BLaER1 (cell line): ENCODE data around the gene ETV1.

ENCODE experiments used
- H3K27ac ChIP-seq: shearing (Covaris generic); formaldehyde crosslinking; 2 replicates; pipeline ENCODE4 v1.8.1; 2022
- H3K27me3 ChIP-seq: shearing (Covaris generic); formaldehyde crosslinking; 2 replicates; pipeline ENCODE4 v1.8.1; 2022
- H3K36me3 ChIP-seq: shearing (Covaris generic); formaldehyde crosslinking; 2 replicates; pipeline ENCODE4 v1.8.1; 2022
- H3K4me1 ChIP-seq: shearing (Covaris generic); formaldehyde crosslinking; 2 replicates; pipeline ENCODE4 v1.8.1; 2022
- H3K4me2 ChIP-seq: shearing (Covaris generic); formaldehyde crosslinking; 2 replicates; pipeline ENCODE4 v1.8.1; 2022
- H3K4me3 ChIP-seq: shearing (Covaris generic); formaldehyde crosslinking; 2 replicates; pipeline ENCODE4 v1.8.1; 2022
- H3K9ac ChIP-seq: shearing (Covaris generic); formaldehyde crosslinking; 2 replicates; pipeline ENCODE4 v1.8.1; 2022
- H3K9me3 ChIP-seq: shearing (Covaris generic); formaldehyde crosslinking; 2 replicates; pipeline ENCODE4 v1.8.1; 2022
- H4K20me1 ChIP-seq: shearing (Covaris generic); formaldehyde crosslinking; 2 replicates; pipeline ENCODE4 v1.8.1; 2022
- Cebpa-rat ChIP-seq: shearing (Covaris generic); IDR thresholded peaks from 2 replicates; pipeline ENCODE4 v1.8.1; 2022

The ETV1 gene

GRCh38 chr7:13894377-13894776, 95.1 kb downstream of the ETV1 start:
- no peaks in the 10 kb centered on the region for H3K27me3 ChIP-seq
- H3K36me3 ChIP-seq, result no peaks in the 10 kb centered on the region
- no peak overlapping the region for H3K9ac ChIP-seq
- no peak for TF ChIP-seq Cebpa-rat
- H3K9me3 ChIP-seq, result no peaks in the 10 kb centered on the region
- no peaks in the 10 kb centered on the region for H3K4me1 ChIP-seq
- H4K20me1 ChIP-seq, result no peaks in the 10 kb centered on the region
- no peak overlapping the region for H3K4me3 ChIP-seq
- no peak overlapping the region for H3K4me2 ChIP-seq
- H3K27ac ChIP-seq, result no peak overlapping the region

GRCh38 chr7:13890793-13891192, 98.7 kb downstream of the ETV1 start:
- Histone ChIP-seq H3K4me3 (no peak overlapping the region), H3K27me3 (no peaks in the 10 kb centered on the region), H3K36me3 (no peaks in the 10 kb centered on the region), H4K20me1 (no peaks in the 10 kb centered on the region), H3K27ac (no peak overlapping the region), H3K4me1 (no peaks in the 10 kb centered on the region), H3K9me3 (no peaks in the 10 kb centered on the region), H3K9ac (no peak overlapping the region), H3K4me2 (no peak overlapping the region)
- no peak for TF ChIP-seq Cebpa-rat

- Histone ChIP-seq H3K36me3 (no peaks in the 10 kb centered on the region), H4K20me1 (no peaks in the 10 kb centered on the region), H3K9ac (no peak overlapping the region), H3K27ac (no peak overlapping the region), H3K4me2 (no peak overlapping the region), H3K4me3 (no peak overlapping the region), H3K4me1 (no peaks in the 10 kb centered on the region), H3K9me3 (no peaks in the 10 kb centered on the region), H3K27me3 (no peaks in the 10 kb centered on the region)
- TF ChIP-seq Cebpa-rat, result no peak
Measured at GRCh38 chr7:13886356-13886755, 103.1 kb downstream of the ETV1 start.

GRCh38 chr7:13882051-13882450, 107.4 kb downstream of the ETV1 start:
- no peaks in the 10 kb centered on the region for H3K36me3 ChIP-seq
- H3K27me3 ChIP-seq, result no peaks in the 10 kb centered on the region
- H3K4me3 ChIP-seq, result no peak overlapping the region
- H3K9ac ChIP-seq, result no peak overlapping the region
- no peak for TF ChIP-seq Cebpa-rat
- H4K20me1 ChIP-seq, result no peaks in the 10 kb centered on the region
- no peak overlapping the region for H3K27ac ChIP-seq
- H3K4me2 ChIP-seq, result no peak overlapping the region
- no peaks in the 10 kb centered on the region for H3K4me1 ChIP-seq
- H3K9me3 ChIP-seq, result no peaks in the 10 kb centered on the region

DNA sequence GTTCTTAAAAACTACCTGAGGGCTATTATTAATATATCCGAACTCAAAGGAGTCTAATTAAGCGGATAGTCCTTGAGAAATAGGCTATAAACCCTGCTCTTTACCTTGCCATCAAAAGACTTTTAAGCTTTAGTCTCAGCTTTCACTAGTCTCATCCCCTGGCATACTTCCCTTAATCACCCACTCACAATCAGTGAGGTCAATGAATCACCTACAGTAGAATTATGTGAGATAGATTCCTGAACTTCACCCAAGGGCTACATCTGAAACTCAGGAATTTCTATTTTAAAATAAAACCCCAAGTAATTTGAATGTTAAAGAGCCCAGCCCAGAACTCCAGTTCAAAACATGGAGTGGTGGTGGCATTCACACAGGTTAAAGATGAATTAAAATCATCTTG, 108.7 kb downstream of the ETV1 start:
- TF ChIP-seq Cebpa-rat, result no peak
- Histone ChIP-seq H3K9me3 (no peaks in the 10 kb centered on the region), H4K20me1 (no peaks in the 10 kb centered on the region), H3K4me1 (no peaks in the 10 kb centered on the region), H3K9ac (no peak overlapping the region), H3K4me3 (no peak overlapping the region), H3K4me2 (no peak overlapping the region), H3K27me3 (no peaks in the 10 kb centered on the region), H3K27ac (no peak overlapping the region), H3K36me3 (no peaks in the 10 kb centered on the region)

- H3K9me3 ChIP-seq, result no peaks in the 10 kb centered on the region
- no peaks in the 10 kb centered on the region for H4K20me1 ChIP-seq
- no peak overlapping the region for H3K4me2 ChIP-seq
- H3K27me3 ChIP-seq, result no peaks in the 10 kb centered on the region
- H3K9ac ChIP-seq, result no peak overlapping the region
- TF ChIP-seq Cebpa-rat, result no peak
- H3K27ac ChIP-seq, result no peak overlapping the region
- H3K36me3 ChIP-seq, result no peaks in the 10 kb centered on the region
- no peak overlapping the region for H3K4me3 ChIP-seq
- H3K4me1 ChIP-seq, result no peaks in the 10 kb centered on the region
Measured at GRCh38 chr7:13879994-13880686, 109.3 kb downstream of the ETV1 start.

DNA sequence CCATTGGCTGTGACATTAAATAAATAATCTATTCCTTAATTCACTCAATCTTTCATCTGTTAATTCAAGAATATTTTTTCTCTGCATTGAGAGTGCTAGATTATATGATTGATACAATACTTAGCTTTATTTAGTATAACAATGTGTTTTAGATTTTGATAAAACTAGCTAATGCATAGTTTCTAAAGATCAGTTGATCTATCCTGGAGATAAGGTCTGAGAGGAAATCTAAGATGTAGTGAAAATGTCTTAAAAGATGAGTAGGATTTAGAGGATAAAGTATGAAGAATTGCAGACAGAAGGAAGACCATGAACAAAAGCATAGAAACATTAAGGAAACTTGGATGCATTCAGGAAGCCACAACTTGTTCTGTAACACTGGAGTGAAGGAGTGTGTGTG, 110.3 kb downstream of the ETV1 start:
- no peak for TF ChIP-seq Cebpa-rat
- no peak overlapping the region for H3K9ac ChIP-seq

DNA sequence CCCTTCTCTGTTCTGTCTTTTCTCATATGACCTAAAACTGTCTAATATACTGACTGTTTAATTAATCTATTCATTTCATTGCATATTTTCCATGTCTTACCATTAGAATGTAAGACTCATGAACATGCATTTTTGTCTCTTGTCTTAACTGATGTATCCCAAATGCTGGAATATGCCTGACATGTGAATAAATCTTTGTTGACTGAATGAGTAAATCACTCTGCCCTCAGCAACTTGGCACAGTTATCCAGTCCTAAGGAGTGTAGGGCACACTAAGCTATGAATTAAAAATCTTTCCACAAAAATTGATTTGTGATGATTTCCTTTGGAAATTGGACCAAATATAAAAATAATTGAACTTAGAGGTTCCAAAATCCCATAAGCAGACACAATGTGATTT, 111.3 kb downstream of the ETV1 start:
- H4K20me1 ChIP-seq, result no peaks in the 10 kb centered on the region
- no peak overlapping the region for H3K4me3 ChIP-seq
- H3K27me3 ChIP-seq, result no peaks in the 10 kb centered on the region
- H3K9ac ChIP-seq, result no peak overlapping the region
- H3K4me2 ChIP-seq, result no peak overlapping the region
- no peak overlapping the region for H3K27ac ChIP-seq
- H3K4me1 ChIP-seq, result no peaks in the 10 kb centered on the region
- TF ChIP-seq Cebpa-rat, result no peak
- H3K9me3 ChIP-seq, result no peaks in the 10 kb centered on the region
- no peaks in the 10 kb centered on the region for H3K36me3 ChIP-seq

More for the DNA sequence above, 110.3 kb downstream of the ETV1 start:
- Histone ChIP-seq H3K36me3 (no peaks in the 10 kb centered on the region), H3K4me2 (no peak overlapping the region), H4K20me1 (no peaks in the 10 kb centered on the region), H3K4me3 (no peak overlapping the region), H3K27ac (no peak overlapping the region), H3K4me1 (no peaks in the 10 kb centered on the region), H3K9me3 (no peaks in the 10 kb centered on the region), H3K27me3 (no peaks in the 10 kb centered on the region)

- Histone ChIP-seq H3K9ac (no peak overlapping the region), H3K36me3 (no peaks in the 10 kb centered on the region), H3K27me3 (no peaks in the 10 kb centered on the region), H4K20me1 (no peaks in the 10 kb centered on the region), H3K9me3 (no peaks in the 10 kb centered on the region), H3K4me2 (no peak overlapping the region), H3K27ac (no peak overlapping the region), H3K4me3 (no peak overlapping the region), H3K4me1 (no peaks in the 10 kb centered on the region)
- no peak for TF ChIP-seq Cebpa-rat
Measured at GRCh38 chr7:13875496-13876074, 113.9 kb downstream of the ETV1 start.

DNA sequence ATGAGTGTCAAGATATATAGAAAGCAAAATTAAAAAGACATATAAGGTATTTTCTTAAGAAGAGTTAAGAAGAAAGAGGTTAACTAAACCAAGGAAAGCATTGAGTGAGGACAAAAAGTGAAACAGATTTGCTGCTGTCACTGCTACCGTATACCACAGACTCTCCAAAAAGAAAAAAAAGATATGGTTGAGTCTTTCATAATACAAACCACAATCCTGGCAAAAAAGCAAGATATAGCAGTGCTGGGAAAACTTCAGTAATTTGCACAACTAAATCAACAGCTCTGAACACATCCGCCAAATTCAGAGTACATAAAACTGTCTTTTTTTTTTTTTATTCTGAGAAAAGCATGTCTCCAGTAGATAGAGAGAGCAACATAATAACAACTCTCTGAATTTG, 114.7 kb downstream of the ETV1 start:
- Histone ChIP-seq H3K4me1 (no peaks in the 10 kb centered on the region), H4K20me1 (no peaks in the 10 kb centered on the region), H3K27me3 (no peaks in the 10 kb centered on the region), H3K36me3 (no peaks in the 10 kb centered on the region), H3K9me3 (no peaks in the 10 kb centered on the region), H3K4me3 (no peak overlapping the region), H3K4me2 (no peak overlapping the region), H3K9ac (no peak overlapping the region), H3K27ac (no peak overlapping the region)
- no peak for TF ChIP-seq Cebpa-rat
